Measurements from ENCODE around the gene NNT.
"Not testable (repeated sequence)": the region's sequence is repeated elsewhere in the genome, so short reads cannot be mapped to it uniquely, and the experiment has no call there.

NNT gene

GRCh38 chr5:43704243-43704642 is 101.3 kb downstream of the NNT start:
- Histone ChIP-seq H3K4ac (ENCODE audit: low read depth, low read length) (no peak overlapping the region), H3K27ac (ENCODE audit: low read depth, low read length) (no peak overlapping the region), H3K27me3 (ENCODE audit: insufficient read depth, low read length) (no peaks in the 10 kb centered on the region), H4K12ac (ENCODE audit: low read depth, low read length) (no peak overlapping the region), H4K8ac (ENCODE audit: low read depth, low read length) (no peak overlapping the region), H3K18ac (ENCODE audit: low read length) (no peak overlapping the region), H2BK120ac (ENCODE audit: insufficient read depth, low read length, poor library complexity) (no peak overlapping the region), H3K4me1 (ENCODE audit: control insufficient read depth in 1 of 2, insufficient read depth in 2 of 2, low read length in 2 of 2) (no peaks in the 10 kb centered on the region), H3K14ac (ENCODE audit: low read length) (no peak overlapping the region), H3K23ac (ENCODE audit: low read length) (no peak overlapping the region), H3K36me3 (ENCODE audit: control insufficient read depth in 1 of 2, insufficient read depth in 2 of 2, low read length in 2 of 2) (peaks cover 0 to 2% of the 10 kb centered on the region in 2 experiments), H3K9ac (ENCODE audit: low read length) (no peak overlapping the region), H3K9me3 (ENCODE audit: insufficient read depth, low read depth, low read length) (no peaks in the 10 kb centered on the region), H2AFZ (ENCODE audit: insufficient read depth, low read length, poor library complexity) (no peak overlapping the region), H3K79me2 (ENCODE audit: control insufficient read depth, insufficient read depth, low read length, poor library complexity) (no peaks in the 10 kb centered on the region), H3K79me1 (ENCODE audit: low read length) (no peaks in the 10 kb centered on the region), H3K4me2 (ENCODE audit: low read length) (no peak overlapping the region), H3K4me3 (ENCODE audit: low read depth, low read length) (no peak overlapping the region), H4K91ac (ENCODE audit: low read depth, low read length) (no peak overlapping the region), H2AK5ac (ENCODE audit: low read length) (no peak overlapping the region), H2BK12ac (ENCODE audit: low read length) (no peak overlapping the region), H2BK5ac (ENCODE audit: low read depth, low read length, poor library complexity) (no peak overlapping the region)
- no CpG with 5 or more reads among the region's 4 CpGs for WGBS (ENCODE audit: extremely low coverage, insufficient coverage, insufficient read length)
- DNase-seq: no peak

- not testable (repeated sequence) for H4K8ac ChIP-seq (ENCODE audit: low read depth, low read length); H3K18ac ChIP-seq (ENCODE audit: low read length); H4K91ac ChIP-seq (ENCODE audit: low read depth, low read length); H3K79me1 ChIP-seq (ENCODE audit: low read length); H3K4me3 ChIP-seq (ENCODE audit: low read depth, low read length); H3K36me3 ChIP-seq (ENCODE audit: control insufficient read depth in 1 of 2, insufficient read depth in 2 of 2, low read length in 2 of 2); H3K4ac ChIP-seq (ENCODE audit: low read depth, low read length); H2AK5ac ChIP-seq (ENCODE audit: low read length); H3K9me3 ChIP-seq (ENCODE audit: insufficient read depth, low read depth, low read length); H2BK12ac ChIP-seq (ENCODE audit: low read length); H3K79me2 ChIP-seq (ENCODE audit: control insufficient read depth, insufficient read depth, low read length, poor library complexity); H3K4me2 ChIP-seq (ENCODE audit: low read length); H4K12ac ChIP-seq (ENCODE audit: low read depth, low read length); H3K23ac ChIP-seq (ENCODE audit: low read length); H2AFZ ChIP-seq (ENCODE audit: insufficient read depth, low read length, poor library complexity); H3K14ac ChIP-seq (ENCODE audit: low read length); H3K4me1 ChIP-seq (ENCODE audit: control insufficient read depth in 1 of 2, insufficient read depth in 2 of 2, low read length in 2 of 2); DNase-seq; H3K27ac ChIP-seq (ENCODE audit: low read depth, low read length); H2BK5ac ChIP-seq (ENCODE audit: low read depth, low read length, poor library complexity); H2BK120ac ChIP-seq (ENCODE audit: insufficient read depth, low read length, poor library complexity); H3K27me3 ChIP-seq (ENCODE audit: insufficient read depth, low read length); H3K9ac ChIP-seq (ENCODE audit: low read length)
- WGBS (ENCODE audit: extremely low coverage, insufficient coverage, insufficient read length): no CpG with 5 or more reads among the region's 1 CpG
Observed at GRCh38 chr5:43706576-43706975, 103.6 kb downstream of the NNT start.

GRCh38 chr5:43711496-43711895 is 108.5 kb downstream of the NNT start:
- Histone ChIP-seq H2AFZ (ENCODE audit: insufficient read depth, low read length, poor library complexity) (no peak overlapping the region), H2AK5ac (ENCODE audit: low read length) (no peak overlapping the region), H2BK5ac (ENCODE audit: low read depth, low read length, poor library complexity) (no peak overlapping the region), H3K4me2 (ENCODE audit: low read length) (peak overlapping the region; percentile 17), H4K91ac (ENCODE audit: low read depth, low read length) (no peak overlapping the region), H4K8ac (ENCODE audit: low read depth, low read length) (no peak overlapping the region), H3K4me1 (ENCODE audit: control insufficient read depth in 1 of 2, insufficient read depth in 2 of 2, low read length in 2 of 2) (peaks cover 0 to 5% of the 10 kb centered on the region in 2 experiments), H3K9me3 (ENCODE audit: insufficient read depth, low read depth, low read length) (no peaks in the 10 kb centered on the region), H3K4ac (ENCODE audit: low read depth, low read length) (no peak overlapping the region), H3K14ac (ENCODE audit: low read length) (no peak overlapping the region), H3K27me3 (ENCODE audit: insufficient read depth, low read length) (no peaks in the 10 kb centered on the region), H2BK12ac (ENCODE audit: low read length) (no peak overlapping the region), H4K12ac (ENCODE audit: low read depth, low read length) (no peak overlapping the region), H3K9ac (ENCODE audit: low read length) (no peak overlapping the region), H2BK120ac (ENCODE audit: insufficient read depth, low read length, poor library complexity) (no peak overlapping the region), H3K18ac (ENCODE audit: low read length) (no peak overlapping the region), H3K4me3 (ENCODE audit: low read depth, low read length) (no peak overlapping the region), H3K79me1 (ENCODE audit: low read length) (peaks cover 4% of the 10 kb centered on the region), H3K79me2 (ENCODE audit: control insufficient read depth, insufficient read depth, low read length, poor library complexity) (no peaks in the 10 kb centered on the region), H3K27ac (ENCODE audit: low read depth, low read length) (peak overlapping the region; percentile 38), H3K23ac (ENCODE audit: low read length) (no peak overlapping the region), H3K36me3 (ENCODE audit: control insufficient read depth in 1 of 2, insufficient read depth in 2 of 2, low read length in 2 of 2) (peaks cover 0 to 2% of the 10 kb centered on the region in 2 experiments)
- WGBS (ENCODE audit: extremely low coverage, insufficient coverage, insufficient read length): no CpG with 5 or more reads among the region's 6 CpGs
- DNase-seq: peak in 1 of 2 donors; percentile 42

GRCh38 chr5:43712081-43712480 is 109.1 kb downstream of the NNT start:
- Histone ChIP-seq H3K4me1 (ENCODE audit: control insufficient read depth in 1 of 2, insufficient read depth in 2 of 2, low read length in 2 of 2) (peaks cover 0 to 5% of the 10 kb centered on the region in 2 experiments), H3K79me1 (ENCODE audit: low read length) (peaks cover 4% of the 10 kb centered on the region), H3K27ac (ENCODE audit: low read depth, low read length) (no peak overlapping the region), H3K9me3 (ENCODE audit: insufficient read depth, low read depth, low read length) (no peaks in the 10 kb centered on the region), H2AK5ac (ENCODE audit: low read length) (no peak overlapping the region), H3K4me2 (ENCODE audit: low read length) (no peak overlapping the region), H2BK12ac (ENCODE audit: low read length) (no peak overlapping the region), H3K14ac (ENCODE audit: low read length) (no peak overlapping the region), H3K4me3 (ENCODE audit: low read depth, low read length) (no peak overlapping the region), H2BK120ac (ENCODE audit: insufficient read depth, low read length, poor library complexity) (no peak overlapping the region), H3K23ac (ENCODE audit: low read length) (no peak overlapping the region), H3K36me3 (ENCODE audit: control insufficient read depth in 1 of 2, insufficient read depth in 2 of 2, low read length in 2 of 2) (peaks cover 0 to 2% of the 10 kb centered on the region in 2 experiments), H4K8ac (ENCODE audit: low read depth, low read length) (no peak overlapping the region), H3K4ac (ENCODE audit: low read depth, low read length) (no peak overlapping the region), H3K18ac (ENCODE audit: low read length) (no peak overlapping the region), H4K91ac (ENCODE audit: low read depth, low read length) (no peak overlapping the region), H2AFZ (ENCODE audit: insufficient read depth, low read length, poor library complexity) (no peak overlapping the region), H2BK5ac (ENCODE audit: low read depth, low read length, poor library complexity) (no peak overlapping the region), H3K27me3 (ENCODE audit: insufficient read depth, low read length) (no peaks in the 10 kb centered on the region), H4K12ac (ENCODE audit: low read depth, low read length) (no peak overlapping the region), H3K9ac (ENCODE audit: low read length) (no peak overlapping the region), H3K79me2 (ENCODE audit: control insufficient read depth, insufficient read depth, low read length, poor library complexity) (no peaks in the 10 kb centered on the region)
- no peak for DNase-seq
- no CpG with 5 or more reads among the region's 3 CpGs for WGBS (ENCODE audit: extremely low coverage, insufficient coverage, insufficient read length)

Measured in trophoblast cell (in vitro differentiated cells and primary cell).